Keratinocyte (primary cell): Measurements from ENCODE around the gene STOML3. TPM values are rescaled to one million over a fixed set of nuclear protein-coding genes. Genes with fewer than 3 reads are reported as not detected.
A peak's percentile ranks its signal among the peaks of the same experiment; 100 is the strongest.

Experiments
- DNase-seq: peaks from one replicate; pipeline ENCODE4 v3.0.0-alpha.2; 2011; ENCODE audit warnings: low read depth, missing footprints, low spot score
- FAIRE-seq: peaks from 2 replicates; lab custom pipeline; 2011; peaks lifted over from hg19 to GRCh38; lab: Jason Lieb, UNC
- H2AFZ ChIP-seq: 2 replicates; pipeline ENCODE4 v1.6.0; 2012; ENCODE audit warnings: low read length, control low read depth, inconsistent platforms; ENCODE audit not compliant: control insufficient read depth
- H3K27ac ChIP-seq: 2 replicates; pipeline ENCODE4 v1.5.1; 2011; ENCODE audit warnings: low read length; ENCODE audit not compliant: control insufficient read depth, insufficient read depth
- H3K27me3 ChIP-seq: 3 replicates; pipeline ENCODE4 v1.6.0; 2011; ENCODE audit warnings: low read length; ENCODE audit not compliant: control insufficient read depth, insufficient read depth; ENCODE audit errors: extremely low read depth
- H3K36me3 ChIP-seq, 2 experiments: 2 replicates in 1 of 2; 3 replicates in 1 of 2; pipeline ENCODE4 v1.5.1; 2011; ENCODE audit warnings: low read length in 2 of 2, mild to moderate bottlenecking in 1 of 2; ENCODE audit not compliant: control insufficient read depth in 2 of 2, insufficient read depth in 2 of 2; ENCODE audit errors: extremely low read depth in 1 of 2
- H3K4me1 ChIP-seq: 3 replicates; pipeline ENCODE4 v1.5.1; 2011; ENCODE audit warnings: low read length; ENCODE audit not compliant: control insufficient read depth, insufficient read depth; ENCODE audit errors: extremely low read depth
- H3K4me2 ChIP-seq: 3 replicates; pipeline ENCODE4 v1.6.0; 2011; ENCODE audit warnings: low read depth, low read length; ENCODE audit not compliant: control insufficient read depth, insufficient read depth; ENCODE audit errors: extremely low read depth
- H3K4me3 ChIP-seq, 3 experiments: fragments of 200-600 bp in 1 of 3; sonication (generic) in 1 of 3; 2 replicates in 2 of 3; 3 replicates in 1 of 3; pipeline ENCODE4 v1.5.1; 2011 to 2016; ENCODE audit warnings: low read length in 3 of 3, mild to moderate bottlenecking in 3 of 3, control low read depth in 2 of 3, inconsistent platforms in 1 of 3, low read depth in 1 of 3, mixed read lengths in 1 of 3, mixed run types in 1 of 3, moderate library complexity in 1 of 3; ENCODE audit not compliant: control insufficient read depth in 2 of 3, insufficient read depth in 2 of 3; ENCODE audit errors: extremely low read depth in 1 of 3
- H3K79me2 ChIP-seq: 2 replicates; pipeline ENCODE4 v1.6.0; 2012; ENCODE audit warnings: low read length; ENCODE audit not compliant: control insufficient read depth, insufficient read depth
- H3K9ac ChIP-seq: 3 replicates; pipeline ENCODE4 v1.6.0; 2011; ENCODE audit warnings: low read length; ENCODE audit not compliant: control insufficient read depth, insufficient read depth; ENCODE audit errors: extremely low read depth
- H3K9me1 ChIP-seq: 3 replicates; pipeline ENCODE4 v1.6.0; 2011; ENCODE audit warnings: low read length; ENCODE audit not compliant: control insufficient read depth, insufficient read depth; ENCODE audit errors: extremely low read depth
- H3K9me3 ChIP-seq: 2 replicates; pipeline ENCODE4 v1.5.1; 2012; ENCODE audit warnings: low read depth, low read length; ENCODE audit not compliant: control insufficient read depth
- H4K20me1 ChIP-seq: 3 replicates; pipeline ENCODE4 v1.6.0; 2011; ENCODE audit warnings: low read length; ENCODE audit not compliant: control insufficient read depth, insufficient read depth; ENCODE audit errors: extremely low read depth
- EZH2 ChIP-seq: IDR thresholded peaks from one replicate; pipeline ENCODE4 v1.6.1; 2012; ENCODE audit warnings: inconsistent platforms, mild to moderate bottlenecking, low read length, moderate library complexity
- dilution Hi-C: fragments of 300-500 bp; cut with MboI; formaldehyde crosslinking; loops from one replicate; pipeline ENCODE4 v1.7.0; 2020; ENCODE audit warnings: low sequenced_read_pairs; ENCODE audit not compliant: extremely low pct_ligation_motif_present
- polyA plus RNA-seq, 5 experiments: library from polyadenylated mRNA; depleted of rRNA in 3 of 5; stranded (reverse) in 3 of 5; stranded (forward) in 1 of 5; unstranded in 1 of 5; fragments of >200 nt; gene quantifications; 1 replicate in 1 of 5; 2 replicates in 3 of 5; 3 replicates in 1 of 5; pipeline versions ENCODE4 v1.2.1 to v1.2.3, GENCODE V29; 2011 to 2012; ENCODE audit warnings: missing spikeins in 2 of 5, low read depth in 1 of 5, low replicate concordance in 1 of 5
- TF ChIP-seq, protein P1 (sequence below), 3 experiments: IDR thresholded peaks in 1 of 3; conservative IDR thresholded peaks in 1 of 3; optimal IDR thresholded peaks in 1 of 3; 2 replicates in 2 of 3; 3 replicates in 1 of 3; pipeline versions ENCODE3 to v1.5.1; 2011; ENCODE audit warnings: low read length in 3 of 3, mild to moderate bottlenecking in 3 of 3, moderate library complexity in 2 of 3, control low read depth in 1 of 3, inconsistent platforms in 1 of 3; ENCODE audit not compliant: insufficient read depth in 2 of 3; ENCODE audit errors: extremely low read depth in 1 of 3

The STOML3 gene
- polyA plus RNA-seq, 1 donor (not counting 4 experiments of a cell fraction or from before 2014, with no cell fraction given) = not detected

DNA sequence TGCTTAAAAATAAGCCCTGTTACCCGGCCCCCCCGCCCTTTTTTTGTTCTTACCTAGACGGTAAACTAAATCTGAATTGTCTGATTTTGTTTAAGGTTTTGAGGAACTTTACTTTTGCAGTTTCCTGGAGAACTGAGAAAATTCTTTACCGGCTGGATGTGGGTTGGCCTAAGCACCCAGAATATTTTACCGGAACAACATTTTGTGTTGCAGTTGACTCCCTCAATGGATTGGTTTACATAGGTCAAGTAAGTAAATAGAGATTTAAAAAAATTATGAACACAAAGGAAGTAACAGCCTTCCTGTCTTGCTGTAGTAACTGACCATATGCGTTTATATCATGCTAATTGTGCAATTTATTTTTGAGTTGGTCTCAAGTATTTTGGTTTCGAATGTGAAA, 48.4 kb upstream of the STOML3 start:
- dilution Hi-C loops = no loop called here
- Histone ChIP-seq H3K79me2 (peaks cover 41% of the 10 kb centered on the region), H3K4me3 (peak overlapping the region; percentile 79 to 99 (median 91)), H3K27ac (peak overlapping the region; percentile 88), H2AFZ (peak overlapping the region; percentile 99), H3K9me1 (no peaks in the 10 kb centered on the region), H3K4me1 (peaks cover 9% of the 10 kb centered on the region), H3K9ac (peak overlapping the region; percentile 82), H4K20me1 (no peaks in the 10 kb centered on the region), H3K4me2 (peak overlapping the region; percentile 95), H3K36me3 (no peaks in the 10 kb centered on the region), H3K9me3 (no peaks in the 10 kb centered on the region), H3K27me3 (no peaks in the 10 kb centered on the region)
- TF ChIP-seq EZH2 = no peak
- TF ChIP-seq, protein P1, sequence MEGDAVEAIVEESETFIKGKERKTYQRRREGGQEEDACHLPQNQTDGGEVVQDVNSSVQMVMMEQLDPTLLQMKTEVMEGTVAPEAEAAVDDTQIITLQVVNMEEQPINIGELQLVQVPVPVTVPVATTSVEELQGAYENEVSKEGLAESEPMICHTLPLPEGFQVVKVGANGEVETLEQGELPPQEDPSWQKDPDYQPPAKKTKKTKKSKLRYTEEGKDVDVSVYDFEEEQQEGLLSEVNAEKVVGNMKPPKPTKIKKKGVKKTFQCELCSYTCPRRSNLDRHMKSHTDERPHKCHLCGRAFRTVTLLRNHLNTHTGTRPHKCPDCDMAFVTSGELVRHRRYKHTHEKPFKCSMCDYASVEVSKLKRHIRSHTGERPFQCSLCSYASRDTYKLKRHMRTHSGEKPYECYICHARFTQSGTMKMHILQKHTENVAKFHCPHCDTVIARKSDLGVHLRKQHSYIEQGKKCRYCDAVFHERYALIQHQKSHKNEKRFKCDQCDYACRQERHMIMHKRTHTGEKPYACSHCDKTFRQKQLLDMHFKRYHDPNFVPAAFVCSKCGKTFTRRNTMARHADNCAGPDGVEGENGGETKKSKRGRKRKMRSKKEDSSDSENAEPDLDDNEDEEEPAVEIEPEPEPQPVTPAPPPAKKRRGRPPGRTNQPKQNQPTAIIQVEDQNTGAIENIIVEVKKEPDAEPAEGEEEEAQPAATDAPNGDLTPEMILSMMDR (optimal IDR thresholded peaks at IDR 0.05 in 1 of 3, IDR thresholded peaks at IDR 0.05 in 1 of 3, conservative IDR thresholded peaks at IDR 0.05 in 1 of 3; ENCODE audit: extremely low read depth in 1 of 3, insufficient read depth in 2 of 3, low read length in 3 of 3) = no peak
- DNase-seq (no peak), FAIRE-seq (no peak)

DNA sequence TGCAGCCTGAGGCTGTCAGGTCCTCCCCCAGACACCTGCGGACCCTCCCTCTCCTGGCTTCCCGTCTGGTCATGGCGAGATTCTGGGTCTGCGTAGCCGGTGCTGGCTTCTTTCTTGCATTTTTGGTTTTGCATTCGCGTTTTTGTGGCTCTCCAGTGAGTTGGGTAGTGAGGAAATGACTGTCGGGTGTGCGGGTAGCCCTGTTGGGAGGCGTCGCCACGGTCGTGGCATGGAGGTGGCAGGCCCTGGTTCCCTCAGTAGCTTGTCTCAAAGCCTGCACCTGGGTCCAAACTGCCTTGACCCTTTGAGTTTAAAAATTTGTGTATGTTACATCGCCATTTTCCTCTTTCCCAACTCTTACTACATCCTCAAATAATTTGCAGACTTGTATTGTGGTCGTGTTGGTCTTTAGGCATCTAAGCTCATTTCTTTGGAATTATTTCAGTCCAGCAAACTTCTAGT, 48.0 kb upstream of the STOML3 start:
- Histone ChIP-seq H3K4me3 (peak overlapping the region; percentile 79 to 99 (median 91)), H3K36me3 (no peaks in the 10 kb centered on the region), H3K27ac (peak overlapping the region; percentile 88), H3K9me3 (no peaks in the 10 kb centered on the region), H2AFZ (peak overlapping the region; percentile 99), H3K9me1 (no peaks in the 10 kb centered on the region), H3K4me2 (peak overlapping the region; percentile 95), H3K27me3 (no peaks in the 10 kb centered on the region), H3K9ac (peak overlapping the region; percentile 82), H4K20me1 (no peaks in the 10 kb centered on the region), H3K4me1 (peaks cover 5% of the 10 kb centered on the region), H3K79me2 (peaks cover 46% of the 10 kb centered on the region)
- TF ChIP-seq, protein P1 (optimal IDR thresholded peaks at IDR 0.05 in 1 of 3, IDR thresholded peaks at IDR 0.05 in 1 of 3, conservative IDR thresholded peaks at IDR 0.05 in 1 of 3; ENCODE audit: extremely low read depth in 1 of 3, insufficient read depth in 2 of 3, low read length in 3 of 3) = no peak
- TF ChIP-seq EZH2 = no peak
- dilution Hi-C loops = no loop called here
- DNase-seq = no peak
- FAIRE-seq = no peak
